ENCODE results near the gene JAG1. TPM values are rescaled to one million over a fixed set of nuclear protein-coding genes. Genes with fewer than 3 reads are reported as not detected.

The JAG1 gene
- total and polyA plus RNA-seq, 9 of the 15 experiments (the other 6 are each of a cell fraction or from before 2014, with no cell fraction given), result 0.04 to 0.40 (median 0.07) TPM

DNA sequence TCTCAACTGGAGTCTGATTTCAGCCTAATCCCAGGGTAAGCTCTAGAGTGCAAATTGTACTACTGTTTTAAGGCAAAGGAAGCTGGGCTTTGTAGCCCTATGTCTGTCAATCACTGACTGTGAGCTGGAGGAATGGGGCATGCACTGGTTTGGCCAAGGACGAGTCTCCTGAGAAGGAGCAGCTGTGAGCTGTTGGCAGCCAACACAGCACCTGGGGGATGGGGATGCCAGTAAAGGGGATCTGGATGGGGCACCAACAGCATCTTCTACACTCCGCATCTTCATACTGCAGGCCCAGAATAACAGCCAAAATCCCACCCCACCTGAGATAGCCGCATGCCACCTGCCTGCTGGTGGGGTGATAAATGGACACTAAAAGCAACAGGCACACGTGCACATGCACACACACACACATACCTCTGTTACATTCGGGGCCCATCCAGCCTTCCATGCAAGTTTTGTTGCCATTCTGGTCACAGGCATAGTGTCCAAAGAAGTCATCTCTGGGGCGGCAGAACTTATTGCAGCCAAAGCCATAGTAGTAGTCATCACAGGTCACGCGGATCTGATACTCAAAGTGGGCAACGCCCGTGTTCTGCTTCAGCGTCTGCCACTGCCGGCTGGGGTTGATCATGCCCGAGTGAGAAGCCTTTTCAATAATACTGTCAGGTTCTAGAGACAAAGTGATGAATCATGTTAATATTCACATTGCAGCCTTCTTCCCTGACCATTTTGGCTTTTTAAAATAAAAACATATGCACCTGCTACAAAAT, 15.6 kb downstream of the JAG1 start (continued):
- TF ChIP-seq POLR2AphosphoS2 (IDR thresholded peaks at IDR 0.05; ENCODE audit: low read length) (no peak), CREM (IDR thresholded peaks at IDR 0.05; ENCODE audit: low read depth) (no peak), BCL6 (CRISPR knock-in tag; IDR thresholded peaks at IDR 0.05) (no peak), SMAD1 (IDR thresholded peaks at IDR 0.05; ENCODE audit: low read depth, low read length, partially characterized antibody) (no peak), TEAD2 (tag; IDR thresholded peaks at IDR 0.05) (no peak), ZNF224 (CRISPR knock-in tag; IDR thresholded peaks at IDR 0.05) (no peak), FOSL1 (tag; conservative IDR thresholded peaks at IDR 0.05) (no peak)
- TF ChIP-seq, protein P1, sequence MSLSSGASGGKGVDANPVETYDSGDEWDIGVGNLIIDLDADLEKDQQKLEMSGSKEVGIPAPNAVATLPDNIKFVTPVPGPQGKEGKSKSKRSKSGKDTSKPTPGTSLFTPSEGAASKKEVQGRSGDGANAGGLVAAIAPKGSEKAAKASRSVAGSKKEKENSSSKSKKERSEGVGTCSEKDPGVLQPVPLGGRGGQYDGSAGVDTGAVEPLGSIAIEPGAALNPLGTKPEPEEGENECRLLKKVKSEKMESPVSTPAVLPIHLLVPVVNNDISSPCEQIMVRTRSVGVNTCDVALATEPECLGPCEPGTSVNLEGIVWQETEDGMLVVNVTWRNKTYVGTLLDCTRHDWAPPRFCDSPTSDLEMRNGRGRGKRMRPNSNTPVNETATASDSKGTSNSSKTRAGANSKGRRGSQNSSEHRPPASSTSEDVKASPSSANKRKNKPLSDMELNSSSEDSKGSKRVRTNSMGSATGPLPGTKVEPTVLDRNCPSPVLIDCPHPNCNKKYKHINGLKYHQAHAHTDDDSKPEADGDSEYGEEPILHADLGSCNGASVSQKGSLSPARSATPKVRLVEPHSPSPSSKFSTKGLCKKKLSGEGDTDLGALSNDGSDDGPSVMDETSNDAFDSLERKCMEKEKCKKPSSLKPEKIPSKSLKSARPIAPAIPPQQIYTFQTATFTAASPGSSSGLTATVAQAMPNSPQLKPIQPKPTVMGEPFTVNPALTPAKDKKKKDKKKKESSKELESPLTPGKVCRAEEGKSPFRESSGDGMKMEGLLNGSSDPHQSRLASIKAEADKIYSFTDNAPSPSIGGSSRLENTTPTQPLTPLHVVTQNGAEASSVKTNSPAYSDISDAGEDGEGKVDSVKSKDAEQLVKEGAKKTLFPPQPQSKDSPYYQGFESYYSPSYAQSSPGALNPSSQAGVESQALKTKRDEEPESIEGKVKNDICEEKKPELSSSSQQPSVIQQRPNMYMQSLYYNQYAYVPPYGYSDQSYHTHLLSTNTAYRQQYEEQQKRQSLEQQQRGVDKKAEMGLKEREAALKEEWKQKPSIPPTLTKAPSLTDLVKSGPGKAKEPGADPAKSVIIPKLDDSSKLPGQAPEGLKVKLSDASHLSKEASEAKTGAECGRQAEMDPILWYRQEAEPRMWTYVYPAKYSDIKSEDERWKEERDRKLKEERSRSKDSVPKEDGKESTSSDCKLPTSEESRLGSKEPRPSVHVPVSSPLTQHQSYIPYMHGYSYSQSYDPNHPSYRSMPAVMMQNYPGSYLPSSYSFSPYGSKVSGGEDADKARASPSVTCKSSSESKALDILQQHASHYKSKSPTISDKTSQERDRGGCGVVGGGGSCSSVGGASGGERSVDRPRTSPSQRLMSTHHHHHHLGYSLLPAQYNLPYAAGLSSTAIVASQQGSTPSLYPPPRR (CRISPR knock-in tag; IDR thresholded peaks at IDR 0.05; ENCODE audit: borderline replicate concordance), result no peak
- TF ChIP-seq, protein P2, sequence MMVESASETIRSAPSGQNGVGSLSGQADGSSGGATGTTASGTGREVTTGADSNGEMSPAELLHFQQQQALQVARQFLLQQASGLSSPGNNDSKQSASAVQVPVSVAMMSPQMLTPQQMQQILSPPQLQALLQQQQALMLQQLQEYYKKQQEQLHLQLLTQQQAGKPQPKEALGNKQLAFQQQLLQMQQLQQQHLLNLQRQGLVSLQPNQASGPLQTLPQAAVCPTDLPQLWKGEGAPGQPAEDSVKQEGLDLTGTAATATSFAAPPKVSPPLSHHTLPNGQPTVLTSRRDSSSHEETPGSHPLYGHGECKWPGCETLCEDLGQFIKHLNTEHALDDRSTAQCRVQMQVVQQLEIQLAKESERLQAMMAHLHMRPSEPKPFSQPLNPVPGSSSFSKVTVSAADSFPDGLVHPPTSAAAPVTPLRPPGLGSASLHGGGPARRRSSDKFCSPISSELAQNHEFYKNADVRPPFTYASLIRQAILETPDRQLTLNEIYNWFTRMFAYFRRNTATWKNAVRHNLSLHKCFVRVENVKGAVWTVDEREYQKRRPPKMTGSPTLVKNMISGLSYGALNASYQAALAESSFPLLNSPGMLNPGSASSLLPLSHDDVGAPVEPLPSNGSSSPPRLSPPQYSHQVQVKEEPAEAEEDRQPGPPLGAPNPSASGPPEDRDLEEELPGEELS (CRISPR knock-in tag; IDR thresholded peaks at IDR 0.05; ENCODE audit: borderline replicate concordance), result no peak

Data from K562 (cell line).